ENCODE results near the gene TTC7B. TPM values are rescaled to one million over a fixed set of nuclear protein-coding genes. Genes with fewer than 3 reads are reported as not detected.

Gene TTC7B
- total and polyA plus RNA-seq, 2 of the 8 experiments (the other 6 are each of a cell fraction or from before 2014, with no cell fraction given), result 23.7 to 34.0 TPM

GRCh38 chr14:90651271-90651804, 164.9 kb downstream of the TTC7B start (continued):
- TF ChIP-seq CHD7 (IDR thresholded peaks at IDR 0.05; ENCODE audit: insufficient replicate concordance, low read length), result no peak
- no peak for TF ChIP-seq CHD2 (IDR thresholded peaks at IDR 0.05; ENCODE audit: low read length)
- TF ChIP-seq ZNF274 (IDR thresholded peaks at IDR 0.05; ENCODE audit: borderline replicate concordance, extremely low read depth, low read length), result no peak
- TF ChIP-seq EP300 (IDR thresholded peaks at IDR 0.05; ENCODE audit: borderline replicate concordance in 1 of 2, low read depth in 2 of 2, low read length in 2 of 2), result no peak
- TF ChIP-seq CEBPB (IDR thresholded peaks at IDR 0.05; ENCODE audit: low read depth, low read length), result no peak
- TF ChIP-seq KDM5A (IDR thresholded peaks at IDR 0.05; ENCODE audit: low read length), result no peak
